Stimulated activated CD4-positive, alpha-beta T cell treated with anti-CD3 and anti-CD28 coated beads, TNF-alpha, amount 100 ng/mL, for 4 hours (primary cell): ENCODE results near the gene G3BP2.
"Not testable (repeated sequence)": the region's sequence is repeated elsewhere in the genome, so short reads cannot be mapped to it uniquely, and the experiment has no call there.

Source experiments
- DNase-seq, 3 experiments: peaks; one replicate each; pipeline ENCODE4 v3.0.0-alpha.2; 2020; ENCODE audit warnings: low read depth in 3 of 3

G3BP2 gene

GRCh38 chr4:75673027-75673958 is at the start of gene G3BP2:
Gene G3BP2, minus strand, starts transcription at chr4:75673411. Its CDS starts 11,386 bp downstream, at chr4:75662025.
- peak; percentile 89 to 97 (median 96) for DNase-seq

GRCh38 chr4:75722417-75722816 is 49.2 kb upstream of the G3BP2 start:
- DNase-seq: no peak

GRCh38 chr4:75718529-75718928 is 45.3 kb upstream of the G3BP2 start:
- DNase-seq: no peak

- DNase-seq: no peak
These were observed 44.2 kb upstream of the G3BP2 start for GRCh38 chr4:75717408-75717807.

GRCh38 chr4:75716054-75716453 is 42.8 kb upstream of the G3BP2 start:
- DNase-seq: not testable (repeated sequence)

- DNase-seq: no peak
These were observed 42.0 kb upstream of the G3BP2 start for GRCh38 chr4:75715105-75715799.

GRCh38 chr4:75714704-75715103 is 41.5 kb upstream of the G3BP2 start:
- no peak for DNase-seq

GRCh38 chr4:75714011-75714410 is 40.8 kb upstream of the G3BP2 start:
- no peak for DNase-seq

GRCh38 chr4:75710246-75710645 is 37.0 kb upstream of the G3BP2 start:
- no peak for DNase-seq

- DNase-seq: peak in 2 of 3 experiments; percentile 12 to 21
These were observed 35.0 kb upstream of the G3BP2 start for GRCh38 chr4:75708218-75708691.

GRCh38 chr4:75705198-75705977 is 32.2 kb upstream of the G3BP2 start:
- DNase-seq: no peak

GRCh38 chr4:75702919-75703411 is 29.8 kb upstream of the G3BP2 start:
- no peak for DNase-seq

GRCh38 chr4:75699299-75699698 is 26.1 kb upstream of the G3BP2 start:
- no peak for DNase-seq

- no peak for DNase-seq
These were observed 25.7 kb upstream of the G3BP2 start for GRCh38 chr4:75698963-75699228.

GRCh38 chr4:75698162-75698962 is 25.2 kb upstream of the G3BP2 start:
- DNase-seq: no peak

- DNase-seq: no peak
These were observed 23.4 kb upstream of the G3BP2 start for GRCh38 chr4:75696581-75696980.

- no peak for DNase-seq
These were observed 22.9 kb upstream of the G3BP2 start for GRCh38 chr4:75696071-75696470.

GRCh38 chr4:75692066-75692465 is 18.9 kb upstream of the G3BP2 start:
- not testable (repeated sequence) for DNase-seq

- not testable (repeated sequence) for DNase-seq
These were observed 13.9 kb upstream of the G3BP2 start for GRCh38 chr4:75687125-75687524.

- peak in 1 of 3 experiments; percentile 13 for DNase-seq
These were observed 13.1 kb upstream of the G3BP2 start for GRCh38 chr4:75686346-75686745.

- no peak for DNase-seq
These were observed 12.5 kb upstream of the G3BP2 start for GRCh38 chr4:75685546-75686189.
